HAP-1 (cell line): ENCODE results near the gene HCRTR1.

Experiments used
- DNase-seq, 2 experiments: peaks; one replicate each; pipeline ENCODE4 v3.0.0-alpha.2; 2016 to 2020; ENCODE audit warnings: low spot score in 2 of 2
- H3K27me3 ChIP-seq: fragments of 250-450 bp; sonication (Bioruptor Pico); 2 replicates; pipeline ENCODE4 v1.5.1; 2020; ENCODE audit warnings: low read depth, mild to moderate bottlenecking, moderate library complexity
- H3K36me3 ChIP-seq: fragments of 250-450 bp; sonication (Bioruptor Pico); replicated peaks from 2 replicates; pipeline ENCODE4 v1.5.1; 2020; ENCODE audit warnings: mild to moderate bottlenecking
- H3K4me1 ChIP-seq: fragments of 250-450 bp; sonication (Bioruptor Pico); 2 replicates; pipeline ENCODE4 v1.5.1; 2020; ENCODE audit warnings: mild to moderate bottlenecking
- H3K4me3 ChIP-seq: fragments of 250-450 bp; sonication (Bioruptor Pico); 2 replicates; pipeline ENCODE4 v1.5.1; 2020; ENCODE audit warnings: mild to moderate bottlenecking, moderate library complexity
- H3K9me3 ChIP-seq: fragments of 250-450 bp; sonication (Bioruptor Pico); 2 replicates; pipeline ENCODE4 v1.5.1; 2020; ENCODE audit warnings: mild to moderate bottlenecking, moderate library complexity
- in situ Hi-C: fragments of 300-500 bp; cut with MboI; formaldehyde crosslinking; loops from 3 replicates; pipeline ENCODE4 v1.14.3; 2020; ENCODE audit warnings: low sequenced_read_pairs, inconsistent platforms, mixed read lengths

HCRTR1 gene

GRCh38 chr1:31602081-31602480 is 15.4 kb upstream of the HCRTR1 start:
- Histone ChIP-seq H3K9me3 (no peaks in the 10 kb centered on the region), H3K4me3 (no peak overlapping the region), H3K4me1 (peaks cover 4% of the 10 kb centered on the region; the same call in 1 of the 2 replicates), H3K27me3 (peaks cover 4% of the 10 kb centered on the region; the same call in 1 of the 2 replicates), H3K36me3 (no peaks in the 10 kb centered on the region)
- in situ Hi-C loops: no loop called here
- DNase-seq: no peak

GRCh38 chr1:31605908-31606427 is 11.5 kb upstream of the HCRTR1 start:
- no peak for DNase-seq
- Histone ChIP-seq H3K9me3 (no peaks in the 10 kb centered on the region), H3K4me1 (peaks cover 4% of the 10 kb centered on the region; the same call in 1 of the 2 replicates), H3K36me3 (no peaks in the 10 kb centered on the region), H3K27me3 (peaks cover 16% of the 10 kb centered on the region; the same call in 1 of the 2 replicates), H3K4me3 (no peak overlapping the region)
- in situ Hi-C loops: no loop called here

DNA sequence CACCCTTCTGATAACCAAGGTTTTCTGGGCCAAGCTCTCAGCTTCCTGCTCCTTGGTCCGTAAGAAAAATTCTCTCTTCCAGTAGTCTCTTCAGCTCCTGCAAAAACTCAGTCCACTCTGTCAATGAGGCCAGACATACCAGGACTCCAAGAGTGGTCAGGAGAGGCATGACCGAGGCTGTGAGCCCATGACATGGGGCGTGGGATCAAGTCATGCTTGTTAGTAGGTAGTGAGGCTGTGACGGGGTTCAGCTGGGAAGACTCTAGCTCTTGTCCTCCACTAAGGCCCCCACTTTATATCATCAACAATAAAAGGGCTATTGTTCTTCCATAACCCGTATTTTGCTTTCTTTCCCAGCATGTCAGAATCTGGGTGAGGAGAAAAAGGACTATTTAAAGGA is 10.1 kb upstream of the HCRTR1 start:
- Histone ChIP-seq H3K36me3 (no peaks in the 10 kb centered on the region), H3K4me1 (peaks cover 4% of the 10 kb centered on the region; the same call in 1 of the 2 replicates), H3K27me3 (peaks cover 16% of the 10 kb centered on the region; the same call in 1 of the 2 replicates), H3K4me3 (no peak overlapping the region), H3K9me3 (no peaks in the 10 kb centered on the region)
- in situ Hi-C loops: no loop called here
- DNase-seq: no peak

- in situ Hi-C loops: no loop called here
- no peaks in the 10 kb centered on the region for H3K9me3 ChIP-seq
- H3K36me3 ChIP-seq: no peaks in the 10 kb centered on the region
- H3K4me3 ChIP-seq: no peak overlapping the region
- no peaks in the 10 kb centered on the region for H3K4me1 ChIP-seq
- no peak for DNase-seq
- H3K27me3 ChIP-seq: peaks cover 14% of the 10 kb centered on the region; the same call in 1 of the 2 replicates
These were observed 7.9 kb upstream of the HCRTR1 start for GRCh38 chr1:31609514-31610118.

DNA sequence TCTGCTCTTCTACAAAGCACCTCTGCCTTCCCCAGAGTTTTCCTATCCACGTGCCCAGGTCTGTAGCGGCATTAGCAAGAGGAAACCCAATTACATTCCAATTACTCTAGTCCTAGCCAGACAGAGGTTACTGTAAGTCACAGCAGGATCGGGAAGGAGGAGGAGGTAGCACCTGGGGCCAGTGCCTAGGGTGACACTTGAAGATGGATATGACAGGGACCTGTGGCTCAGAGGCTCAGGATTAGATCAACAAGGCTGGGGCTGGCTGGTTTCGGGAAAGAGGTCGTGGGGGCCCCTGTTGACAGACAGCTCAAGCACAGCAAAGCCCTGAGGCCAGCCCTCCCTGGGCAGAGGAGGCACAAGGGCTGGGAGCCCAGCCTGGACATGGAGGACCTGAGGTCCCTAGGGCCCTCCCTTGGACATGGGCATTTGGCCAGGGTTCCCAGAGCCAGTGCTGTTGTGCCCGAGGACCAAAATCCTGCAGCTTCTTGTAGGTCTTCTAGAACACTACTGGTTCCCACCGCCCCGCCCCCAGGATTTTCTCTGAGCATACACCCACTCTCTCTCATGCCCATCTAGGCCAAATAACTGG is 3.0 kb upstream of the HCRTR1 start:
- peaks cover 8% of the 10 kb centered on the region; the same call in 1 of the 2 replicates for H3K27me3 ChIP-seq
- no peaks in the 10 kb centered on the region; the same call in 1 of the 2 replicates for H3K4me1 ChIP-seq
- no peak overlapping the region for H3K4me3 ChIP-seq
- no peak for DNase-seq
- H3K9me3 ChIP-seq: no peaks in the 10 kb centered on the region
- H3K36me3 ChIP-seq: no peaks in the 10 kb centered on the region
- in situ Hi-C loops: no loop called here

DNA sequence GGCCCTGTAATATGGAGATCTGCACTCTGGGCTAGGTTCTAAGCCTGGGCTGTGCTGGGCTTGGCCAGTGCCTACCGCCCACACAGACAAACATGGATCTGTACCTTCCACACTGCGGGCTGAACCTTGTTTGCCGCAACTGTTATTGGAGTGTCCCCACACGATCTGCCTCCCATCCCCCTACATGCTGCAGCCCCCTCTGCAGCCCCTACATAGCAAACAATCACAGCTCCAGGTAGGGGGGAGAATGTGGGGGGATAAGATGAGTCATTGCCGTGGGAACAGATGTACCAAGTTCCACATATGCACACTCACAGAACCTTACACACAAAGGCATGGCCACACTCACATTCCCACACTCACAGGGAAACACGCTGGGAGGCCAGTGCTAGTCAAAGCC is 2.1 kb upstream of the HCRTR1 start:
- Histone ChIP-seq H3K27me3 (peaks cover 6% of the 10 kb centered on the region; the same call in 1 of the 2 replicates), H3K9me3 (no peaks in the 10 kb centered on the region), H3K36me3 (no peaks in the 10 kb centered on the region), H3K4me3 (no peak overlapping the region), H3K4me1 (no peaks in the 10 kb centered on the region; the same call in 1 of the 2 replicates)
- in situ Hi-C loops: no loop called here
- DNase-seq: no peak

DNA sequence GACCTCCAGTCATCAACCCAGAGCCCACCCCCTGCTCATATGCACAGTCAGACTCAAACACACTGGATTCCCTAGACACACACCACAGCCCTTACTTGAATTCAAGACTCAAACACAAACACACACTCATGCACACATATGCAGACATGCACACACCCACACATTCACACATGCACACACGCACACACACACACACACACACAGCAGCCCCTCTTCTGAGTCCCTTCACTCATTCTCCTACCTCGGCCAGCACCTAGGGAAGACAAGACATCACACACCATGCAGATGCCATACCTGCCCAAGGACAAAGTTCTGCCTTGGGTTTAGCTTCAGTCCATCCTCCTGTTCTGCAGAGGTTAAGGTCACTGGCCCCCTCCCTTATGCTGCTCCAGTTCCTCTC is 1.6 kb upstream of the HCRTR1 start:
- H3K27me3 ChIP-seq: peaks cover 6% of the 10 kb centered on the region; the same call in 1 of the 2 replicates
- no peaks in the 10 kb centered on the region; the same call in 1 of the 2 replicates for H3K4me1 ChIP-seq
- DNase-seq: no peak
- in situ Hi-C loops: no loop called here
- no peaks in the 10 kb centered on the region for H3K36me3 ChIP-seq
- no peak overlapping the region for H3K4me3 ChIP-seq
- H3K9me3 ChIP-seq: no peaks in the 10 kb centered on the region

GRCh38 chr1:31617916-31618746 is 642 bp downstream of the HCRTR1 start:
- Histone ChIP-seq H3K36me3 (no peaks in the 10 kb centered on the region), H3K4me1 (no peaks in the 10 kb centered on the region; the same call in 1 of the 2 replicates), H3K9me3 (no peaks in the 10 kb centered on the region), H3K4me3 (peak overlapping the region; percentile 58), H3K27me3 (peaks cover 6% of the 10 kb centered on the region; the same call in 1 of the 2 replicates)
- DNase-seq: peak; percentile 62 to 82
- in situ Hi-C loops: no loop called here

DNA sequence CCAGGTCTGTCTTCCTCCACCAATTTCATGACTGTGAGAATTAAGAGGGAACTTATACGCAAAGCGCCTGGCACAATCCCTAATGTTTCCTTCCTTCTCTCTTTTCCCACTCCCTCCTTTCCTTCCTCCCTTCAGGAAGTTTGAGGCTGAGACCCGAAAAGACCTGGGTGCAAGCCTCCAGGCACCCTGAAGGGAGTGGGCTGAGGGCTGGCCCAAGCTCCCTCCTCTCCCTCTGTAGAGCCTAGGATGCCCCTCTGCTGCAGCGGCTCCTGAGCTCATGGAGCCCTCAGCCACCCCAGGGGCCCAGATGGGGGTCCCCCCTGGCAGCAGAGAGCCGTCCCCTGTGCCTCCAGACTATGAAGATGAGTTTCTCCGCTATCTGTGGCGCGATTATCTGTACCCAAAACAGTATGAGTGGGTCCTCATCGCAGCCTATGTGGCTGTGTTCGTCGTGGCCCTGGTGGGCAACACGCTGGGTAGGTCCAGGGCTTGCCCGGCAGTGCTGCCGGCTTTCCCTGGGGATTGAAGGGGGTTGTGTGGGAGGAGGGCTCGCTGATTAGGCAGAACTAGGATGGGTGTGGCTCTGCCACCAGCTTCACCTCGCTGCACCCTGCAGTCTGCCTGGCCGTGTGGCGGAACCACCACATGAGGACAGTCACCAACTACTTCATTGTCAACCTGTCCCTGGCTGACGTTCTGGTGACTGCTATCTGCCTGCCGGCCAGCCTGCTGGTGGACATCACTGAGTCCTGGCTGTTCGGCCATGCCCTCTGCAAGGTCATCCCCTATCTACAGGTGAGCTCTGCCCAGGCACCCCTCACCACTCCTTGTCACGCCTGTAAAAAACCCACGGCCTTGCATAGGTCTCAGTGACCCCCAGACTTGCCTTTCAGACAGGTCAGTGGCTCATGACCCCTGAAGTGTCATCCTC is 1.7 kb downstream of the HCRTR1 start:
- Histone ChIP-seq H3K9me3 (no peaks in the 10 kb centered on the region), H3K27me3 (peaks cover 6% of the 10 kb centered on the region; the same call in 1 of the 2 replicates), H3K4me1 (no peaks in the 10 kb centered on the region; the same call in 1 of the 2 replicates), H3K4me3 (no peak overlapping the region), H3K36me3 (no peaks in the 10 kb centered on the region)
- no peak for DNase-seq
- in situ Hi-C loops: no loop called here

DNA sequence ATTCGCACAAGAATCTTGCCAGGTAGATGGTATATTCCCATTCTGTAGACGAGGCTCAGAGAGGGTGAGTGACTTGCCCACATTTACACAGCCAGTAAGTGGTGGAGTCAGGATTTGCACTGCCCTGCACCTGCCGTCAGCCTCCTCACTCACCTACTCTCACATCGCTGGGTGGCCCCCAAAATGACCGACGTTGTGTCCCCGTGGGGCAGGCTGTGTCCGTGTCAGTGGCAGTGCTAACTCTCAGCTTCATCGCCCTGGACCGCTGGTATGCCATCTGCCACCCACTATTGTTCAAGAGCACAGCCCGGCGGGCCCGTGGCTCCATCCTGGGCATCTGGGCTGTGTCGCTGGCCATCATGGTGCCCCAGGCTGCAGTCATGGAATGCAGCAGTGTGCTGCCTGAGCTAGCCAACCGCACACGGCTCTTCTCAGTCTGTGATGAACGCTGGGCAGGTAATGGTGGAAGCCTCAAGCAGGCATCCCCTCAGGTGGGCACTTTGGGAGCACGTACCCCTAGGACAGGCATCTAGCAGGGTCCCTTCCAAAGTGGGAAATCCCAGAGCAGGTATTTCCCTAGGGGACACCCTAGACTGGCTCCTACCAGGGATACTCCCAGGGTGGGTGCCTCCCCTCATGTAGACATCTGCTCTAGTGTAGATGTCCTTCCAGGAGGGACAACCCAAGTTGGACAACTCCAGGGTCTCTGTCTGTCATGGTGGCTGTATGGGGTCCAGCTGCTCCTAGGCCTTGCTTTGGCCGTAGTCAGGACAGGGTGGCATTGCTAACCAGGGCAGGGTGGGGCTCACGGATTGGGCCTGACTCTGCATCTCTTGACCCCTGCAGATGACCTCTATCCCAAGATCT is 3.4 kb downstream of the HCRTR1 start:
- in situ Hi-C loops: no loop called here
- Histone ChIP-seq H3K9me3 (no peaks in the 10 kb centered on the region), H3K27me3 (peaks cover 6% of the 10 kb centered on the region; the same call in 1 of the 2 replicates), H3K4me3 (no peak overlapping the region), H3K4me1 (no peaks in the 10 kb centered on the region; the same call in 1 of the 2 replicates), H3K36me3 (no peaks in the 10 kb centered on the region)
- DNase-seq: no peak

GRCh38 chr1:31621498-31621820 is 4.0 kb downstream of the HCRTR1 start:
- Histone ChIP-seq H3K4me1 (no peaks in the 10 kb centered on the region; the same call in 1 of the 2 replicates), H3K27me3 (peaks cover 3% of the 10 kb centered on the region; the same call in 1 of the 2 replicates), H3K36me3 (no peaks in the 10 kb centered on the region), H3K9me3 (no peaks in the 10 kb centered on the region), H3K4me3 (no peak overlapping the region)
- no peak for DNase-seq
- in situ Hi-C loops: no loop called here
